Chondrocyte (in vitro differentiated cells): ENCODE measurements around the gene SOAT2. TPM values are rescaled to one million over a fixed set of nuclear protein-coding genes. Genes with fewer than 3 reads are reported as not detected.

Experiments used
- DNase-seq: peaks from one replicate; pipeline ENCODE4 v3.0.0; 2021; ENCODE audit warnings: mixed read lengths, low spot score
- H3K27ac Mint-ChIP-seq: one replicate; pipeline ENCODE4 v1.8.0; 2021; ENCODE audit warnings: mild to moderate bottlenecking, moderate library complexity, mixed read lengths; ENCODE audit not compliant: unreplicated experiment
- H3K27me3 Mint-ChIP-seq: 2 replicates; pipeline ENCODE4 v1.8.0; 2021; ENCODE audit warnings: low read depth, mixed read lengths
- H3K36me3 Mint-ChIP-seq: 2 replicates; pipeline ENCODE4 v1.8.0; 2021; ENCODE audit warnings: low read depth, mixed read lengths
- H3K4me1 Mint-ChIP-seq: 2 replicates; pipeline ENCODE4 v1.8.0; 2021; ENCODE audit warnings: low read depth, mild to moderate bottlenecking, mixed read lengths
- H3K4me3 Mint-ChIP-seq: one replicate; pipeline ENCODE4 v1.8.0; 2021; ENCODE audit warnings: mild to moderate bottlenecking, moderate library complexity, mixed read lengths; ENCODE audit not compliant: unreplicated experiment
- H3K9me3 Mint-ChIP-seq: 2 replicates; pipeline ENCODE4 v1.8.0; 2021; ENCODE audit warnings: low read depth, mixed read lengths
- CTCF ChIP-seq: fragments of 200-600 bp; sonication (generic); IDR thresholded peaks from 2 replicates; pipeline ENCODE4 v1.5.0; 2021; ENCODE audit warnings: antibody characterized with exemption, mild to moderate bottlenecking, moderate library complexity
- total RNA-seq: library from RNA; stranded (reverse); gene quantifications from 3 replicates; pipeline ENCODE4 v1.2.1, GENCODE V29; 2021

SOAT2 gene
- total RNA-seq, 1 donor from 2014 or later = not detected

DNA sequence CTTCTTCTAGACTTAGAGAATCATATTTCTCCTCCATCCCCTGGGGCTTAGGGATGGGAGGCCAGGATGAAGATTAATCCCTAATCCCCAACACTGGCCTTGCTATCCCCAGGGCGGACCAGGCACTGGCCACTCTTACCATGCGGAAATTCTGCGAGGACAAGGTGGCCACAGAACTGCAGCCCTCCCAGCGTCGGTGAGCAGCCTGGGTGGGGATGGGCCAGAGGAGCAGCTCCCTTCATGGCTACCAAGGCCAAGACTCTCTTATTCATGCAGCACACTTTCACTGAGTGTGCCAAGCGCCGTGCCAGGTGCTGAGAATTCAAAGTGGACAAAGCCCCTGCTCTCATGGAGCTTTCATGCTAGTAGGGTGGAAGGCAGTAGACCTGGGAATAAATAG lies 46.4 kb upstream of the SOAT2 start:
- DNase-seq = peak; percentile 62
- Mint-ChIP-seq H3K9me3 (no peaks in the 10 kb centered on the region), H3K36me3 (peaks cover 27% of the 10 kb centered on the region), H3K4me3 (no peak overlapping the region), H3K4me1 (peaks cover 72% of the 10 kb centered on the region), H3K27me3 (no peaks in the 10 kb centered on the region), H3K27ac (peak overlapping the region; percentile 68)
- TF ChIP-seq CTCF = no peak

DNA sequence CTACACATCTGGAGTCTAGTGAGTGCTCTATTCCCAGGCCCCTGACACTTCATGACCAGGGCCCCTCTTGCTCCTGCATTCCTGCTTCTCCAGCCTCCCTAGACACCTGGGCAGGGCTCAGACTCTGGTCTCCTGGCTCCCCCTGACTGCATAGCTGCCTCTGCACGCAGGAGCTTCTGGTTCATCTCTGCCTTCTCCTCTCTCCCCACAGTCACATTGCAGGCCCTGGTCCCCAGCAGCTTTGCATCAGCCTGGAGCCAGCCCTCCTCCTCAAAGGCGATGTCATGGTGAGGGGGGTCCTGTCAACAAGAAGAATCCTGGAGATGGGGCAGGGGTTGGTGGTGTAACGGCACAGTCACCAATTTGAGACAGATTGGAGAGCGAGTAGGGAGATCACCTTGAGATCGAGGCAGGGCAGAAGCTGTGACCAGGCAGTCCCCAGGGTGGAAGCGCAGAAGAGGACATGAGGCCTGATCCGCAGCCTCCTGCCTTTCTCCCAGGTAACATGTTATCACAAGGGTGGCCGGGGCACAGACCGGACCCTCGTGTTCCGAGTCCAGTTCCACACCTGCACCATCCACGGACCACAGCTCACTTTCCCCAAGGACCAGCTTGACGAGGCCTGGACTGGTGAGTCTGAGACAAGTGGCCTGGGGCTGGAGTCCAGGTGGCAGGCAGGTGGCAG lies 45.3 kb upstream of the SOAT2 start:
- Mint-ChIP-seq H3K36me3 (peaks cover 25% of the 10 kb centered on the region), H3K4me1 (peaks cover 72% of the 10 kb centered on the region), H3K27me3 (no peaks in the 10 kb centered on the region), H3K27ac (peak overlapping the region; percentile 78), H3K4me3 (no peak overlapping the region), H3K9me3 (no peaks in the 10 kb centered on the region)
- no peak for DNase-seq
- no peak for TF ChIP-seq CTCF

GRCh38 chr12:53058674-53059433 lies 44.4 kb upstream of the SOAT2 start:
- Mint-ChIP-seq H3K27ac (peak overlapping the region; percentile 8), H3K4me3 (no peak overlapping the region), H3K36me3 (peaks cover 29% of the 10 kb centered on the region), H3K4me1 (peaks cover 72% of the 10 kb centered on the region), H3K9me3 (no peaks in the 10 kb centered on the region), H3K27me3 (no peaks in the 10 kb centered on the region)
- peak; percentile 91 for DNase-seq
- no peak for TF ChIP-seq CTCF

GRCh38 chr12:53059434-53060063 lies 43.7 kb upstream of the SOAT2 start:
- peaks cover 72% of the 10 kb centered on the region for H3K4me1 Mint-ChIP-seq
- TF ChIP-seq CTCF = no peak
- H3K4me3 Mint-ChIP-seq = no peak overlapping the region
- H3K36me3 Mint-ChIP-seq = peaks cover 28% of the 10 kb centered on the region
- peak overlapping the region; percentile 32 for H3K27ac Mint-ChIP-seq
- H3K9me3 Mint-ChIP-seq = no peaks in the 10 kb centered on the region
- no peaks in the 10 kb centered on the region for H3K27me3 Mint-ChIP-seq
- DNase-seq = peak; percentile 70

GRCh38 chr12:53060064-53060720 lies 43.1 kb upstream of the SOAT2 start:
- Mint-ChIP-seq H3K4me3 (no peak overlapping the region), H3K27ac (peak overlapping the region; percentile 32), H3K4me1 (peaks cover 74% of the 10 kb centered on the region), H3K27me3 (no peaks in the 10 kb centered on the region), H3K9me3 (no peaks in the 10 kb centered on the region), H3K36me3 (peaks cover 30% of the 10 kb centered on the region)
- no peak for TF ChIP-seq CTCF
- peak; percentile 80 for DNase-seq
